Activated T-cell treated with anti-CD3 and anti-CD28 coated beads for 48 hours (primary cell): Measurements from ENCODE around the gene OLFM2.

ENCODE experiments used
- DNase-seq: peaks from one replicate; pipeline ENCODE4 v3.0.0-alpha.2; 2020; ENCODE audit warnings: low read depth

The OLFM2 gene

GRCh38 chr19:9906475-9907087 lies 29.7 kb downstream of the OLFM2 start:
- no peak for DNase-seq

GRCh38 chr19:9903336-9903735 lies 33.0 kb downstream of the OLFM2 start:
- no peak for DNase-seq

GRCh38 chr19:9901642-9902041 lies 34.7 kb downstream of the OLFM2 start:
- DNase-seq, result no peak

GRCh38 chr19:9901020-9901419 lies 35.3 kb downstream of the OLFM2 start:
- DNase-seq, result no peak

- DNase-seq, result no peak
These were observed 44.5 kb downstream of the OLFM2 start for GRCh38 chr19:9891609-9892373.

- no peak for DNase-seq
These were observed 51.2 kb downstream of the OLFM2 start for GRCh38 chr19:9885077-9885552.

- no peak for DNase-seq
These were observed 52.6 kb downstream of the OLFM2 start for GRCh38 chr19:9883764-9884163.

- no peak for DNase-seq
These were observed 53.0 kb downstream of the OLFM2 start for GRCh38 chr19:9883231-9883758.

GRCh38 chr19:9881720-9882119 lies 54.6 kb downstream of the OLFM2 start:
- no peak for DNase-seq

- no peak for DNase-seq
These were observed 57.7 kb downstream of the OLFM2 start for GRCh38 chr19:9878511-9879196.

- DNase-seq, result no peak
These were observed 58.4 kb downstream of the OLFM2 start for GRCh38 chr19:9877780-9878510.

- no peak for DNase-seq
These were observed 60.5 kb downstream of the OLFM2 start for GRCh38 chr19:9875796-9876195.

- no peak for DNase-seq
These were observed 61.2 kb downstream of the OLFM2 start for GRCh38 chr19:9875031-9875627.

GRCh38 chr19:9872618-9873242 lies 63.6 kb downstream of the OLFM2 start:
- DNase-seq, result no peak

GRCh38 chr19:9871626-9872338 lies 64.5 kb downstream of the OLFM2 start:
- no peak for DNase-seq

- no peak for DNase-seq
These were observed 67.2 kb downstream of the OLFM2 start for GRCh38 chr19:9868983-9869617.

- no peak for DNase-seq
These were observed 70.4 kb downstream of the OLFM2 start for GRCh38 chr19:9865732-9866501.

GRCh38 chr19:9863759-9864158 lies 72.6 kb downstream of the OLFM2 start:
- no peak for DNase-seq

- no peak for DNase-seq
These were observed 73.4 kb downstream of the OLFM2 start for GRCh38 chr19:9862938-9863337.
